Osteoblast (primary cell): Measurements from ENCODE around the gene ALOX5. TPM values are rescaled to one million over a fixed set of nuclear protein-coding genes. Genes with fewer than 3 reads are reported as not detected.

Source experiments
- DNase-seq: peaks from one replicate; pipeline ENCODE4 v3.0.0; 2011; ENCODE audit warnings: low spot score, mixed read lengths; ENCODE audit not compliant: insufficient read length; ENCODE audit errors: missing footprints
- H2AFZ ChIP-seq: 2 replicates; pipeline ENCODE4 v1.6.0; 2011; ENCODE audit warnings: mild to moderate bottlenecking, low read length
- H3K27ac ChIP-seq: 2 replicates; pipeline ENCODE4 v1.5.1; 2011; ENCODE audit warnings: mild to moderate bottlenecking, low read depth, low read length, moderate library complexity
- H3K27me3 ChIP-seq: 2 replicates; pipeline ENCODE4 v1.6.0; 2012; ENCODE audit warnings: mild to moderate bottlenecking, control low read depth, inconsistent platforms, low read length, moderate library complexity; ENCODE audit not compliant: insufficient read depth
- H3K36me3 ChIP-seq: 2 replicates; pipeline ENCODE4 v1.5.1; 2011; ENCODE audit warnings: mild to moderate bottlenecking, low read length, control low read depth, moderate library complexity; ENCODE audit not compliant: insufficient read depth
- H3K4me1 ChIP-seq: 2 replicates; pipeline ENCODE4 v1.5.1; 2011; ENCODE audit warnings: mild to moderate bottlenecking, low read length, control low read depth, moderate library complexity; ENCODE audit not compliant: insufficient read depth
- H3K4me2 ChIP-seq: 2 replicates; pipeline ENCODE4 v1.6.0; 2011; ENCODE audit warnings: mild to moderate bottlenecking, low read length; ENCODE audit not compliant: insufficient read depth
- H3K4me3 ChIP-seq: fragments of 200-600 bp; sonication (generic); 3 replicates; pipeline ENCODE4 v1.5.1; 2012; ENCODE audit warnings: mild to moderate bottlenecking, low read length, inconsistent platforms; ENCODE audit not compliant: insufficient read depth
- H3K79me2 ChIP-seq: 2 replicates; pipeline ENCODE4 v1.6.0; 2012; ENCODE audit warnings: mild to moderate bottlenecking, low read length, control low read depth, inconsistent platforms; ENCODE audit not compliant: insufficient read depth
- H3K9me3 ChIP-seq: 2 replicates; pipeline ENCODE4 v1.5.1; 2011; ENCODE audit warnings: low read depth, low read length, control low read depth
- H4K20me1 ChIP-seq: 2 replicates; pipeline ENCODE4 v1.6.0; 2012; ENCODE audit warnings: mild to moderate bottlenecking, low read length, control low read depth; ENCODE audit not compliant: insufficient read depth
- CTCF ChIP-seq: IDR thresholded peaks from 2 replicates; pipeline ENCODE4 v1.5.1; 2011; ENCODE audit warnings: mild to moderate bottlenecking, low read depth, low read length, moderate library complexity; ENCODE audit errors: extremely low read depth
- total RNA-seq: library from RNA; depleted of rRNA; stranded (reverse); fragments of >200 nt; gene quantifications from 2 replicates; pipeline ENCODE4 v1.2.3, GENCODE V29; 2012

ALOX5 gene
- total RNA-seq, 1 donor = not detected

DNA sequence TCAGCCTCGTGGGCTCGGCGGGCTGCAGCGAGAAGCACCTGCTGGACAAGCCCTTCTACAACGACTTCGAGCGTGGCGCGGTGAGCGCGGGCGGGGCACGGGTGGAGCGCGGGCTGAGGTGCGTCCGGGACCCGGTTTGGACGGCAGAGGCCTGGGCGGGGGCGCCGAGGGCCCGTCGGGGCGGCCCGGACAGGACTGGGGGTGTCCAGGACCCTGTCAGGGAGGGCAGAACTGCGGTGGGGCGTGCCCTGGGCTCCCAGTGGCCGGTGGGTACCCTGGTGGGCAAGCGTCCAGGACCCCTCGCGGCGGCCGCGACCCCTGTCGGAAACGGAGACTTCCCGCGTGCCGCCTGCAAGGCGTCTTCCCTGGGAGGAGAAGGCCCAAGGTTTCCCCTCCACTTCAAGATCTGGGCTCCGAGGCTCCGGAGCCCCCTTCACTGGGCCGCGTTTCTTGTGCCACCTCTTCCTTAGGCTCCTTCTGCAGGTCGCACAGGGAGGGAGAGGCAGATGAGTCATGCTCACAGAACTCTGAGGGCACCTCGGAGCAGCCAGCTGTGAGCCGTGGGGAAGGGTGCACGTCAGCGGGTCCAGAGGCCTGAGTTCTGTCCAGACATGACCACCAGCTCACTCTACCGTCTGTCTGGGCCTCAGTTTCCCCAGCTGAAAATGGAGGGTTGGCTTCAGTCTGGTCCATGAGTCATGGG, 485 bp downstream of the ALOX5 start:
- no peak overlapping the region for H3K27ac ChIP-seq
- peaks cover 40% of the 10 kb centered on the region for H3K27me3 ChIP-seq
- H3K4me1 ChIP-seq = no peaks in the 10 kb centered on the region
- no peak overlapping the region for H3K4me3 ChIP-seq
- H4K20me1 ChIP-seq = no peaks in the 10 kb centered on the region
- peak; percentile 63 for DNase-seq
- no peaks in the 10 kb centered on the region for H3K36me3 ChIP-seq
- H3K79me2 ChIP-seq = no peaks in the 10 kb centered on the region
- no peak for TF ChIP-seq CTCF
- no peak overlapping the region for H2AFZ ChIP-seq
- no peaks in the 10 kb centered on the region for H3K9me3 ChIP-seq
- no peak overlapping the region for H3K4me2 ChIP-seq

DNA sequence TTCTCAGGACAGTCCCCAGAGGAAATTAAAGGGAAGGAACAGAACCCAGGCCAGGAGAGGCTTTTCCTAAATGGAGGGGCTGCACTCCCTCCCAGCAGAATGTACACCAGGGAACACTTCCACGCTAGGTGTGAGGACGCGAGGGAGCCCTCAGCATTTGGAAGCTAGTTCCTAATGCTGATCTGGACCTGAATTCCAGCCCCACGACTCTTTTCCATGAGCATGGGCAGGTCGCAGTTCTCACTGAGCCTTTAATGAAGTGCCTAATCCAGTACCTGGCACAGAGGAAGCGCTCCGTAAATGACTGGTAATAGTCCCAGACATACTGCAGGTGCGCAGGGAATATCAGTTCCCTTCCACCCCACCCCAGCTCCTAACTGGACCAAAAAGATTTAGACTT, 1.1 kb downstream of the ALOX5 start:
- H3K27me3 ChIP-seq = peaks cover 40% of the 10 kb centered on the region
- no peak overlapping the region for H3K4me3 ChIP-seq
- H3K27ac ChIP-seq = no peak overlapping the region
- H2AFZ ChIP-seq = no peak overlapping the region
- no peaks in the 10 kb centered on the region for H3K4me1 ChIP-seq
- no peaks in the 10 kb centered on the region for H3K36me3 ChIP-seq
- H3K4me2 ChIP-seq = no peak overlapping the region
- no peak for TF ChIP-seq CTCF
- no peaks in the 10 kb centered on the region for H4K20me1 ChIP-seq
- DNase-seq = peak; percentile 29
- no peaks in the 10 kb centered on the region for H3K79me2 ChIP-seq
- H3K9me3 ChIP-seq = no peaks in the 10 kb centered on the region

GRCh38 chr10:45375716-45376231, 1.8 kb downstream of the ALOX5 start:
- H3K4me2 ChIP-seq = no peak overlapping the region
- peak; percentile 81 for DNase-seq
- peaks cover 40% of the 10 kb centered on the region for H3K27me3 ChIP-seq
- no peaks in the 10 kb centered on the region for H4K20me1 ChIP-seq
- no peak overlapping the region for H3K27ac ChIP-seq
- H3K79me2 ChIP-seq = no peaks in the 10 kb centered on the region
- no peak for TF ChIP-seq CTCF
- H3K9me3 ChIP-seq = no peaks in the 10 kb centered on the region
- no peak overlapping the region for H2AFZ ChIP-seq
- H3K4me1 ChIP-seq = no peaks in the 10 kb centered on the region
- no peak overlapping the region for H3K4me3 ChIP-seq
- H3K36me3 ChIP-seq = no peaks in the 10 kb centered on the region

GRCh38 chr10:45376371-45376801, 2.4 kb downstream of the ALOX5 start:
- no peaks in the 10 kb centered on the region for H3K36me3 ChIP-seq
- no peaks in the 10 kb centered on the region for H3K9me3 ChIP-seq

More at GRCh38 chr10:45376371-45376801, 2.4 kb downstream of the ALOX5 start:
- no peak for TF ChIP-seq CTCF
- no peaks in the 10 kb centered on the region for H4K20me1 ChIP-seq
- DNase-seq = no peak
- no peak overlapping the region for H3K27ac ChIP-seq
- peaks cover 40% of the 10 kb centered on the region for H3K27me3 ChIP-seq
- H3K4me1 ChIP-seq = no peaks in the 10 kb centered on the region
- H3K4me2 ChIP-seq = no peak overlapping the region
- no peaks in the 10 kb centered on the region for H3K79me2 ChIP-seq
- H2AFZ ChIP-seq = no peak overlapping the region
- no peak overlapping the region for H3K4me3 ChIP-seq
